ENCODE results near the gene ADORA1.
A peak's percentile ranks its signal among the peaks of the same experiment; 100 is the strongest.

DNA sequence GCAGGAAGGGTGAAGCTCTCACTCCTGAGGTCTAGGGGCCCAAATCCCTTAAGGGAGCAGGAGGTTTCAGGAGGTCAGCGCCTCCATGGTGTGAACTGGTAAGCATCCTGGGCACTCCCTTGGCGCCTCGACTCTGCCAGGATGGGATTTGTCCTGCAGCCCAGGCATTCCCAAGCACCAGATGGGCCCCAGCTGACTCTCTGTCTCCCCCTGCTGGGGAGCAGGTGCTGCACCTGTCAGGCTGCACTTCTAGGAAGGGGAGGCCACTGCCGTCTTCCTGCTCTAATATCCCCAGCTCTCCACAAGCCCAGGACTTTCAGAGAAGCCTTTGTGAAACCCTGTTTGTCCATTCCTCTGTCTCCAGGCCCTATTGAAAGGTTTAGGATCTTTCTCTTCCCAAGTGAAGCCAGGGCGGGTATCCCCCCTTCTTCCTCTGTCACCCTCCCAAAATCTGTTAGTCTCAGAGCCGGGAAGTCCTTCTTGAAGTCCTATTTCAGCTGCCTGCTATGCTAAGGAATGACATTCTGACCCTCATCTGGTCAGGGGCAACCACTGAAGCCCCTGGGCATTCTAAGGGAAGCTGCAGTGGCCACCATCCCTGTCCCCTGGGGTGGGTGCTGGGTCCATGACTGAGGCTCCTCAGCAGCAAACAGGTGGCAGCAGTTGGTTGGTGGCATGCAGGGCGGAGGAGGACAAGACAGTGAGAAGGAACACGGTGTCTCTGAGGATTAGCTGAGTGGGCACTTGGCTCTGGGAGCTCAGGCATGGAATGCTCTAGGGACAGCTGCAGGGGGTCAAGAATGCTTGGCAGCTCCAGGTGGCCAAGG, 44.9 kb downstream of the ADORA1 start:
- no peak for TF ChIP-seq EZH2 (IDR thresholded peaks at IDR 0.05; ENCODE audit: borderline replicate concordance, low read length)
- TF ChIP-seq, protein P1, sequence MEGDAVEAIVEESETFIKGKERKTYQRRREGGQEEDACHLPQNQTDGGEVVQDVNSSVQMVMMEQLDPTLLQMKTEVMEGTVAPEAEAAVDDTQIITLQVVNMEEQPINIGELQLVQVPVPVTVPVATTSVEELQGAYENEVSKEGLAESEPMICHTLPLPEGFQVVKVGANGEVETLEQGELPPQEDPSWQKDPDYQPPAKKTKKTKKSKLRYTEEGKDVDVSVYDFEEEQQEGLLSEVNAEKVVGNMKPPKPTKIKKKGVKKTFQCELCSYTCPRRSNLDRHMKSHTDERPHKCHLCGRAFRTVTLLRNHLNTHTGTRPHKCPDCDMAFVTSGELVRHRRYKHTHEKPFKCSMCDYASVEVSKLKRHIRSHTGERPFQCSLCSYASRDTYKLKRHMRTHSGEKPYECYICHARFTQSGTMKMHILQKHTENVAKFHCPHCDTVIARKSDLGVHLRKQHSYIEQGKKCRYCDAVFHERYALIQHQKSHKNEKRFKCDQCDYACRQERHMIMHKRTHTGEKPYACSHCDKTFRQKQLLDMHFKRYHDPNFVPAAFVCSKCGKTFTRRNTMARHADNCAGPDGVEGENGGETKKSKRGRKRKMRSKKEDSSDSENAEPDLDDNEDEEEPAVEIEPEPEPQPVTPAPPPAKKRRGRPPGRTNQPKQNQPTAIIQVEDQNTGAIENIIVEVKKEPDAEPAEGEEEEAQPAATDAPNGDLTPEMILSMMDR (conservative IDR thresholded peaks at IDR 0.05 in 1 of 2, IDR thresholded peaks at IDR 0.05 in 1 of 2; ENCODE audit: extremely low read depth in 1 of 2, insufficient read depth in 1 of 2, low read depth in 1 of 2, low read length in 2 of 2): peak; percentile 97 to 98
